WTC11 (cell line): ENCODE measurements around the gene EVA1C.

Source experiments
- FOXJ3 ChIP-seq: sonication (generic); formaldehyde crosslinking; IDR thresholded peaks from 2 replicates; pipeline ENCODE4 v1.9.0; 2021; ENCODE audit warnings: missing genetic modification reagents, mild to moderate bottlenecking, borderline replicate concordance
- TEAD4 ChIP-seq: sonication (generic); formaldehyde crosslinking; IDR thresholded peaks from 2 replicates; pipeline ENCODE4 v1.8.0; 2022; ENCODE audit warnings: mild to moderate bottlenecking, missing genetic modification reagents
- ZNF263 ChIP-seq: sonication (generic); formaldehyde crosslinking; IDR thresholded peaks from 2 replicates; pipeline ENCODE4 v1.8.1; 2022; ENCODE audit warnings: low read depth, mild to moderate bottlenecking, moderate library complexity, missing genetic modification reagents
- ZNF317 ChIP-seq: sonication (generic); formaldehyde crosslinking; IDR thresholded peaks from 2 replicates; pipeline ENCODE4 v1.8.1; 2023; ENCODE audit warnings: low read depth, mild to moderate bottlenecking, moderate library complexity, missing genetic modification reagents, borderline replicate concordance
- ZNF423 ChIP-seq: fragments of 250-450 bp; sonication (Bioruptor Pico); IDR thresholded peaks from 2 replicates; pipeline ENCODE4 v2.1.2; 2022; ENCODE audit warnings: mild to moderate bottlenecking, moderate library complexity

DNA sequence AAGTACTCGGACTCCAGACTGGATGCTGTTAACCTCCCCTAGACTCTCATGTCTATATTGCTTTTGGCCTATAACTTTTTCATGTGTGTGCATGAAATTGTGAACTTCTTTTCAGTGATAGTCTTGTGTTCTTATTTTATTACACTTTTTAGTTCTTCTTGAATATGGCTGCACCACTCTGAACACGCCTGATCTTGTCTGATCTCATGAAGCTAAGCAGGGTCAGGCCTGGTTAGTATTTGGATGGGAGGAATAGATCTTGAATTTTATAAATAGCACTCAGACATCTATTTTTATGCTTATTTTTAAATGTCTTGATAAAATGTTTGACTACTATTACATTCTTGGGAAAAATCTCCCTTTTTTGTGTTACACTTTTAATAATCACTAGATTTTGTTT is 150.4 kb downstream of the EVA1C start:
- TF ChIP-seq FOXJ3 (CRISPR knock-in tag) (no peak), ZNF423 (CRISPR knock-in tag) (no peak), TEAD4 (CRISPR knock-in tag) (no peak), ZNF263 (CRISPR knock-in tag) (no peak), ZNF317 (CRISPR knock-in tag) (no peak)
